IPS-18c (cell line): ENCODE data around the gene COPZ2.
"Not testable (repeated sequence)": the region's sequence is repeated elsewhere in the genome, so short reads cannot be mapped to it uniquely, and the experiment has no call there.

Experiments
- H3K4me3 ChIP-seq: 2 replicates; pipeline ENCODE4 v1.7.0; 2013; ENCODE audit warnings: low read depth, mild to moderate bottlenecking, low read length, moderate library complexity; ENCODE audit not compliant: insufficient read depth
- H3K9me3 ChIP-seq: one replicate; pipeline ENCODE4 v1.6.1; 2013; ENCODE audit warnings: mild to moderate bottlenecking, low read length, moderate library complexity; ENCODE audit not compliant: control insufficient read depth, insufficient read depth

COPZ2 gene

GRCh38 chr17:48001657-48002056, 35.9 kb downstream of the COPZ2 start:
- H3K9me3 ChIP-seq, H3K4me3 ChIP-seq: not testable (repeated sequence)

GRCh38 chr17:48001197-48001596, 36.4 kb downstream of the COPZ2 start:
- H3K4me3 ChIP-seq, result no peak overlapping the region
- H3K9me3 ChIP-seq, result no peaks in the 10 kb centered on the region

GRCh38 chr17:47999582-47999981, 38.0 kb downstream of the COPZ2 start:
- Histone ChIP-seq H3K9me3 (no peaks in the 10 kb centered on the region), H3K4me3 (no peak overlapping the region)

- Histone ChIP-seq H3K4me3 (no peak overlapping the region), H3K9me3 (no peaks in the 10 kb centered on the region)
Measured at GRCh38 chr17:47998044-47998443, 39.6 kb downstream of the COPZ2 start.

GRCh38 chr17:47997586-47997985, 40.0 kb downstream of the COPZ2 start:
- no peaks in the 10 kb centered on the region for H3K9me3 ChIP-seq
- H3K4me3 ChIP-seq, result no peak overlapping the region

- no peaks in the 10 kb centered on the region for H3K9me3 ChIP-seq
- H3K4me3 ChIP-seq, result no peak overlapping the region
Measured at GRCh38 chr17:47996201-47996600, 41.4 kb downstream of the COPZ2 start.

- Histone ChIP-seq H3K9me3 (no peaks in the 10 kb centered on the region), H3K4me3 (no peak overlapping the region)
Measured at GRCh38 chr17:47995241-47995935, 42.2 kb downstream of the COPZ2 start.

- no peaks in the 10 kb centered on the region for H3K9me3 ChIP-seq
- no peak overlapping the region for H3K4me3 ChIP-seq
Measured at GRCh38 chr17:47994724-47995123, 42.9 kb downstream of the COPZ2 start.

- no peaks in the 10 kb centered on the region for H3K9me3 ChIP-seq
- H3K4me3 ChIP-seq, result no peak overlapping the region
Measured at GRCh38 chr17:47993964-47994363, 43.6 kb downstream of the COPZ2 start.

- H3K9me3 ChIP-seq, result no peaks in the 10 kb centered on the region
- H3K4me3 ChIP-seq, result no peak overlapping the region
Measured at GRCh38 chr17:47993031-47993564, 44.5 kb downstream of the COPZ2 start.

- Histone ChIP-seq H3K4me3 (no peak overlapping the region), H3K9me3 (no peaks in the 10 kb centered on the region)
Measured at GRCh38 chr17:47992216-47992615, 45.4 kb downstream of the COPZ2 start.

- Histone ChIP-seq H3K4me3 (no peak overlapping the region), H3K9me3 (no peaks in the 10 kb centered on the region)
Measured at GRCh38 chr17:47990962-47991731, 46.5 kb downstream of the COPZ2 start.

GRCh38 chr17:47989700-47990099, 47.9 kb downstream of the COPZ2 start:
- Histone ChIP-seq H3K4me3 (no peak overlapping the region), H3K9me3 (no peaks in the 10 kb centered on the region)

- H3K9me3 ChIP-seq, result no peaks in the 10 kb centered on the region
- no peak overlapping the region for H3K4me3 ChIP-seq
Measured at GRCh38 chr17:47989159-47989558, 48.4 kb downstream of the COPZ2 start.

GRCh38 chr17:47988445-47988844, 49.2 kb downstream of the COPZ2 start:
- not testable (repeated sequence) for H3K4me3 ChIP-seq, H3K9me3 ChIP-seq

- Histone ChIP-seq H3K4me3 (peak overlapping the region; percentile 24; the same call in 1 of the 2 replicates), H3K9me3 (no peaks in the 10 kb centered on the region)
Measured at GRCh38 chr17:47987240-47987835, 50.3 kb downstream of the COPZ2 start.

GRCh38 chr17:47986520-47986919, 51.1 kb downstream of the COPZ2 start:
- Histone ChIP-seq H3K9me3 (no peaks in the 10 kb centered on the region), H3K4me3 (no peak overlapping the region)
